A549 (cell line): ENCODE data around the gene IQGAP2. TPM values are rescaled to one million over a fixed set of nuclear protein-coding genes. Genes with fewer than 3 reads are reported as not detected.

ENCODE experiments used
- ATAC-seq, 2 experiments: fragments of 200-7000 bp in 1 of 2; fragments of >200 bp in 1 of 2; cut with Nextera tagmentation in 1 of 2; cut with Tn5 transposase in 1 of 2; 3 replicates each; pipeline versions ENCODE4 v1.8.0 to v1.9.1; 2018 to 2020; ENCODE audit warnings: mild to moderate bottlenecking in 1 of 2, moderate library complexity in 1 of 2
- CTCF ChIA-PET: fragments of 300-600 bp; sonication (Branson Sonifier 250); formaldehyde crosslinking; extraction: SDS; loops from one replicate; lab custom pipeline; 2021; ENCODE audit warnings: antibody characterized with exemption, inconsistent platforms; lab: Yijun Ruan, JAX
- POLR2A ChIA-PET: fragments of 350-600 bp; formaldehyde crosslinking; extraction: SDS; loops from one replicate; lab custom pipeline; 2021; ENCODE audit warnings: antibody characterized with exemption, inconsistent platforms; lab: Yijun Ruan, JAX
- DNase-seq, 2 experiments: peaks; one replicate each; pipeline versions ENCODE4 v3.0.0 to v3.0.0-alpha.2; 2011 to 2016; ENCODE audit warnings: low read depth in 1 of 2, low spot score in 1 of 2
- FAIRE-seq: peaks from 2 replicates; lab custom pipeline; 2011; peaks lifted over from hg19 to GRCh38; lab: Jason Lieb, UNC
- H3K27ac ChIP-seq, 2 experiments: fragments of >200 bp; sonication (Bioruptor Twin); formaldehyde crosslinking; 3 replicates each; pipeline ENCODE4 v1.5.1; 2016 to 2017
- H3K4me1 ChIP-seq: fragments of >200 bp; sonication (Bioruptor Twin); formaldehyde crosslinking; 3 replicates; pipeline ENCODE4 v1.6.1; 2016
- H3K4me2 ChIP-seq: fragments of >200 bp; sonication (Bioruptor Twin); formaldehyde crosslinking; 3 replicates; pipeline ENCODE4 v1.6.1; 2016
- H3K4me3 ChIP-seq: fragments of >200 bp; sonication (Bioruptor Twin); formaldehyde crosslinking; 3 replicates; pipeline ENCODE4 v1.5.1; 2016
- H3K9me3 ChIP-seq: fragments of >200 bp; sonication (Bioruptor Twin); formaldehyde crosslinking; 3 replicates; pipeline ENCODE4 v1.6.1; 2016
- BHLHE40 ChIP-seq: IDR thresholded peaks from 2 replicates; pipeline ENCODE4 v1.6.1; 2012; ENCODE audit warnings: low read depth, low read length, inconsistent platforms
- CBX2 ChIP-seq: fragments of 200-600 bp; sonication (generic); IDR thresholded peaks from 2 replicates; pipeline ENCODE4 v1.6.1; 2016; ENCODE audit warnings: low read depth, mild to moderate bottlenecking, borderline replicate concordance
- HEYL ChIP-seq: fragments of 250-450 bp; sonication (Bioruptor Pico); IDR thresholded peaks from 2 replicates; pipeline ENCODE4 v1.8.0; 2021; ENCODE audit warnings: mild to moderate bottlenecking, moderate library complexity
- HOXA7 ChIP-seq: fragments of 250-450 bp; sonication (Bioruptor Pico); IDR thresholded peaks from 2 replicates; pipeline ENCODE4 v1.5.0; 2020; ENCODE audit warnings: mild to moderate bottlenecking, moderate library complexity
- HOXB13 ChIP-seq: fragments of 250-450 bp; sonication (Bioruptor Pico); IDR thresholded peaks from 2 replicates; pipeline ENCODE4 v1.5.0; 2020; ENCODE audit warnings: low read depth, mild to moderate bottlenecking, moderate library complexity
- JUNB ChIP-seq: fragments of >200 bp; sonication (Bioruptor Twin); formaldehyde crosslinking; IDR thresholded peaks from 2 replicates; pipeline ENCODE4 v1.6.1; 2016
- PHF8 ChIP-seq: fragments of 200-600 bp; sonication (generic); IDR thresholded peaks from 2 replicates; pipeline ENCODE4 v1.6.1; 2016; ENCODE audit warnings: low read depth, mild to moderate bottlenecking, antibody characterized with exemption, moderate library complexity, borderline replicate concordance
- TP53 ChIP-seq: fragments of 250-450 bp; sonication (Bioruptor Pico); IDR thresholded peaks from 2 replicates; pipeline ENCODE4 v1.5.0; 2021; ENCODE audit warnings: mild to moderate bottlenecking, moderate library complexity
- ZFP36 ChIP-seq: fragments of 450-650 bp; IDR thresholded peaks from 2 replicates; pipeline ENCODE4 v1.6.1; 2014; ENCODE audit warnings: borderline replicate concordance; ENCODE audit not compliant: partially characterized antibody
- WGBS: methylation state at CpG from one replicate; pipeline ENCODE4 v1.1.6; 2017; ENCODE audit errors: missing lambda C conversion rate; 5-methylcytosine and 5-hydroxymethylcytosine counted together
- polyA plus RNA-seq, 4 experiments: library from polyadenylated mRNA; depleted of rRNA in 3 of 4; stranded (reverse); fragments of >200 nt; fragmentation: RNase III in 1 of 4; extraction: RNeasy Plus Mini Kit Qiagen cat#74134 plus additional on column Dnase treatment in 1 of 4; gene quantifications; 2 replicates in 3 of 4; 3 replicates in 1 of 4; pipeline ENCODE4 v1.2.3, GENCODE V29; 2011 to 2017
- TF ChIP-seq, protein P1 (sequence below): fragments of >200 bp; sonication (Bioruptor Twin); formaldehyde crosslinking; IDR thresholded peaks from 3 replicates; pipeline ENCODE4 v1.6.1; 2016
- TF ChIP-seq, protein P2 (sequence below): fragments of 250-450 bp; sonication (Bioruptor Pico); IDR thresholded peaks from 2 replicates; pipeline ENCODE4 v1.5.0; 2021; ENCODE audit warnings: mild to moderate bottlenecking, moderate library complexity, borderline replicate concordance
- TF ChIP-seq, protein P3 (sequence below): fragments of 150-350 bp; IDR thresholded peaks from 2 replicates; pipeline ENCODE4 v1.6.1; 2014; ENCODE audit warnings: low read depth, mild to moderate bottlenecking, low read length
- TF ChIP-seq, protein P4 (sequence below): fragments of 200-600 bp; sonication (generic); IDR thresholded peaks from 2 replicates; pipeline ENCODE4 v1.6.1; 2016; ENCODE audit warnings: antibody characterized with exemption, mild to moderate bottlenecking, moderate library complexity
- TF ChIP-seq, protein P5 (sequence below): fragments of 250-450 bp; sonication (Bioruptor Pico); IDR thresholded peaks from 2 replicates; pipeline ENCODE4 v1.5.0; 2020; ENCODE audit warnings: low read depth, mild to moderate bottlenecking, moderate library complexity
- TF ChIP-seq, protein P6 (sequence below): IDR thresholded peaks from 2 replicates; pipeline ENCODE4 v1.6.1; 2012; ENCODE audit warnings: low read depth, borderline replicate concordance
- TF ChIP-seq, protein P7 (sequence below): IDR thresholded peaks from 2 replicates; pipeline ENCODE4 v1.6.1; 2012
- TF ChIP-seq, protein P8 (sequence below): fragments of >200 bp; sonication (Bioruptor Twin); formaldehyde crosslinking; IDR thresholded peaks from 3 replicates; pipeline ENCODE4 v1.5.1; 2016

IQGAP2 gene
- polyA plus RNA-seq, 2 of the 4 experiments (the other 2 are of a cell fraction) = 5.3 to 10.1 TPM

DNA sequence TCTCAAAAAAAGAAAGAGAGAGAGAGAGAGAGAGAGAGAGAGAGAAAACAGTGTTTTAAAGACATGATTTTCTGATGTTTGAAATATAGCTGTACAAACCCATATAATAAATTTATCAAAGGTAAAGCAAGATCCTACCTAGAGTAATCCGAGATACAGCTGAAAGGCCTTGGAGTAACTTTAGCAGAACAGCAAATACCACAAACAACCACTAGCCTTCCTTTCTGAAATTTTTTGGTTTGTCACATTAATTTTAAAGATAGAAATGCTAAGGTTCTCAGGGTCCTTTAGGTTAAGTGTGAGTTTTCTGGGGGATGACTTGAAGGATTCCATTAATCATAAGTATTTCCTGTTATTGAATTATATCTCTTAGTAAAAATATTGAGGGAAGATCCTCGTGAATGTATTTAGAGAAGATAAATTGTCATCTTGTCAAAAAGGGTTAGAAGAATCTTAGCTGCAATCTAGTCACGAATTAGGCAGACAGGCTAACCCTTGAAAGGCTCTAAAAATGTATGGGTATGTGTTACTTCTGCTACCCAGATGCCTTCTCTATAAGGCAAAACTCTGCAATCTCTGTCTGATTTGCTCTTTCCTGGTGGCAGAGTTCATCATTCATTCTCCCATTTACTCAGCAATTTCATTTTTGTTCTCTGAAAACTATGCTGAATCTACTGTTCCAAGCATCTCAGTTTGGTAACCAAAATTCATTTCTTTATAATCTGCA, 192.8 kb downstream of the IQGAP2 start:
- WGBS = 60% methylated on average over 3 of the region's 3 CpGs
- ChIA-PET POLR2A (no interaction called here), CTCF (interaction anchor here (1.1 to 9.5 kb wide), 4 partner anchors 12 to 178 kb away, joined by 3 to 145 read pairs (median 5); no protein-coding TSS in a partner anchor)
- TF ChIP-seq, protein P1, sequence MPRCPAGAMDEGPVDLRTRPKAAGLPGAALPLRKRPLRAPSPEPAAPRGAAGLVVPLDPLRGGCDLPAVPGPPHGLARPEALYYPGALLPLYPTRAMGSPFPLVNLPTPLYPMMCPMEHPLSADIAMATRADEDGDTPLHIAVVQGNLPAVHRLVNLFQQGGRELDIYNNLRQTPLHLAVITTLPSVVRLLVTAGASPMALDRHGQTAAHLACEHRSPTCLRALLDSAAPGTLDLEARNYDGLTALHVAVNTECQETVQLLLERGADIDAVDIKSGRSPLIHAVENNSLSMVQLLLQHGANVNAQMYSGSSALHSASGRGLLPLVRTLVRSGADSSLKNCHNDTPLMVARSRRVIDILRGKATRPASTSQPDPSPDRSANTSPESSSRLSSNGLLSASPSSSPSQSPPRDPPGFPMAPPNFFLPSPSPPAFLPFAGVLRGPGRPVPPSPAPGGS = no peak
- TF ChIP-seq, protein P2, sequence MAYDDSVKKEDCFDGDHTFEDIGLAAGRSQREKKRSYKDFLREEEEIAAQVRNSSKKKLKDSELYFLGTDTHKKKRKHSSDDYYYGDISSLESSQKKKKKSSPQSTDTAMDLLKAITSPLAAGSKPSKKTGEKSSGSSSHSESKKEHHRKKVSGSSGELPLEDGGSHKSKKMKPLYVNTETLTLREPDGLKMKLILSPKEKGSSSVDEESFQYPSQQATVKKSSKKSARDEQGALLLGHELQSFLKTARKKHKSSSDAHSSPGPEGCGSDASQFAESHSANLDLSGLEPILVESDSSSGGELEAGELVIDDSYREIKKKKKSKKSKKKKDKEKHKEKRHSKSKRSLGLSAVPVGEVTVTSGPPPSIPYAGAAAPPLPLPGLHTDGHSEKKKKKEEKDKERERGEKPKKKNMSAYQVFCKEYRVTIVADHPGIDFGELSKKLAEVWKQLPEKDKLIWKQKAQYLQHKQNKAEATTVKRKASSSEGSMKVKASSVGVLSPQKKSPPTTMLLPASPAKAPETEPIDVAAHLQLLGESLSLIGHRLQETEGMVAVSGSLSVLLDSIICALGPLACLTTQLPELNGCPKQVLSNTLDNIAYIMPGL (CRISPR knock-in tag) = no peak
- TF ChIP-seq JUNB (no peak), HOXB13 (no peak), HEYL (CRISPR knock-in tag) (no peak), BHLHE40 (no peak), TP53 (CRISPR knock-in tag) (no peak), PHF8 (no peak), HOXA7 (no peak), ZFP36 (no peak), CBX2 (no peak)
- TF ChIP-seq, protein P3, sequence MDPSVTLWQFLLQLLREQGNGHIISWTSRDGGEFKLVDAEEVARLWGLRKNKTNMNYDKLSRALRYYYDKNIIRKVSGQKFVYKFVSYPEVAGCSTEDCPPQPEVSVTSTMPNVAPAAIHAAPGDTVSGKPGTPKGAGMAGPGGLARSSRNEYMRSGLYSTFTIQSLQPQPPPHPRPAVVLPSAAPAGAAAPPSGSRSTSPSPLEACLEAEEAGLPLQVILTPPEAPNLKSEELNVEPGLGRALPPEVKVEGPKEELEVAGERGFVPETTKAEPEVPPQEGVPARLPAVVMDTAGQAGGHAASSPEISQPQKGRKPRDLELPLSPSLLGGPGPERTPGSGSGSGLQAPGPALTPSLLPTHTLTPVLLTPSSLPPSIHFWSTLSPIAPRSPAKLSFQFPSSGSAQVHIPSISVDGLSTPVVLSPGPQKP = no peak
- TF ChIP-seq, protein P4, sequence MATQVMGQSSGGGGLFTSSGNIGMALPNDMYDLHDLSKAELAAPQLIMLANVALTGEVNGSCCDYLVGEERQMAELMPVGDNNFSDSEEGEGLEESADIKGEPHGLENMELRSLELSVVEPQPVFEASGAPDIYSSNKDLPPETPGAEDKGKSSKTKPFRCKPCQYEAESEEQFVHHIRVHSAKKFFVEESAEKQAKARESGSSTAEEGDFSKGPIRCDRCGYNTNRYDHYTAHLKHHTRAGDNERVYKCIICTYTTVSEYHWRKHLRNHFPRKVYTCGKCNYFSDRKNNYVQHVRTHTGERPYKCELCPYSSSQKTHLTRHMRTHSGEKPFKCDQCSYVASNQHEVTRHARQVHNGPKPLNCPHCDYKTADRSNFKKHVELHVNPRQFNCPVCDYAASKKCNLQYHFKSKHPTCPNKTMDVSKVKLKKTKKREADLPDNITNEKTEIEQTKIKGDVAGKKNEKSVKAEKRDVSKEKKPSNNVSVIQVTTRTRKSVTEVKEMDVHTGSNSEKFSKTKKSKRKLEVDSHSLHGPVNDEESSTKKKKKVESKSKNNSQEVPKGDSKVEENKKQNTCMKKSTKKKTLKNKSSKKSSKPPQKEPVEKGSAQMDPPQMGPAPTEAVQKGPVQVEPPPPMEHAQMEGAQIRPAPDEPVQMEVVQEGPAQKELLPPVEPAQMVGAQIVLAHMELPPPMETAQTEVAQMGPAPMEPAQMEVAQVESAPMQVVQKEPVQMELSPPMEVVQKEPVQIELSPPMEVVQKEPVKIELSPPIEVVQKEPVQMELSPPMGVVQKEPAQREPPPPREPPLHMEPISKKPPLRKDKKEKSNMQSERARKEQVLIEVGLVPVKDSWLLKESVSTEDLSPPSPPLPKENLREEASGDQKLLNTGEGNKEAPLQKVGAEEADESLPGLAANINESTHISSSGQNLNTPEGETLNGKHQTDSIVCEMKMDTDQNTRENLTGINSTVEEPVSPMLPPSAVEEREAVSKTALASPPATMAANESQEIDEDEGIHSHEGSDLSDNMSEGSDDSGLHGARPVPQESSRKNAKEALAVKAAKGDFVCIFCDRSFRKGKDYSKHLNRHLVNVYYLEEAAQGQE = no peak
- TF ChIP-seq, protein P5, sequence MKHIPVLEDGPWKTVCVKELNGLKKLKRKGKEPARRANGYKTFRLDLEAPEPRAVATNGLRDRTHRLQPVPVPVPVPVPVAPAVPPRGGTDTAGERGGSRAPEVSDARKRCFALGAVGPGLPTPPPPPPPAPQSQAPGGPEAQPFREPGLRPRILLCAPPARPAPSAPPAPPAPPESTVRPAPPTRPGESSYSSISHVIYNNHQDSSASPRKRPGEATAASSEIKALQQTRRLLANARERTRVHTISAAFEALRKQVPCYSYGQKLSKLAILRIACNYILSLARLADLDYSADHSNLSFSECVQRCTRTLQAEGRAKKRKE = no peak
- TF ChIP-seq, protein P6, sequence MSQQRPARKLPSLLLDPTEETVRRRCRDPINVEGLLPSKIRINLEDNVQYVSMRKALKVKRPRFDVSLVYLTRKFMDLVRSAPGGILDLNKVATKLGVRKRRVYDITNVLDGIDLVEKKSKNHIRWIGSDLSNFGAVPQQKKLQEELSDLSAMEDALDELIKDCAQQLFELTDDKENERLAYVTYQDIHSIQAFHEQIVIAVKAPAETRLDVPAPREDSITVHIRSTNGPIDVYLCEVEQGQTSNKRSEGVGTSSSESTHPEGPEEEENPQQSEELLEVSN = no peak
- TF ChIP-seq, protein P7, sequence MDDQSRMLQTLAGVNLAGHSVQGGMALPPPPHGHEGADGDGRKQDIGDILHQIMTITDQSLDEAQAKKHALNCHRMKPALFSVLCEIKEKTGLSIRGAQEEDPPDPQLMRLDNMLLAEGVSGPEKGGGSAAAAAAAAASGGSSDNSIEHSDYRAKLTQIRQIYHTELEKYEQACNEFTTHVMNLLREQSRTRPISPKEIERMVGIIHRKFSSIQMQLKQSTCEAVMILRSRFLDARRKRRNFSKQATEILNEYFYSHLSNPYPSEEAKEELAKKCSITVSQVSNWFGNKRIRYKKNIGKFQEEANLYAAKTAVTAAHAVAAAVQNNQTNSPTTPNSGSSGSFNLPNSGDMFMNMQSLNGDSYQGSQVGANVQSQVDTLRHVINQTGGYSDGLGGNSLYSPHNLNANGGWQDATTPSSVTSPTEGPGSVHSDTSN = no peak
- TF ChIP-seq, protein P8, sequence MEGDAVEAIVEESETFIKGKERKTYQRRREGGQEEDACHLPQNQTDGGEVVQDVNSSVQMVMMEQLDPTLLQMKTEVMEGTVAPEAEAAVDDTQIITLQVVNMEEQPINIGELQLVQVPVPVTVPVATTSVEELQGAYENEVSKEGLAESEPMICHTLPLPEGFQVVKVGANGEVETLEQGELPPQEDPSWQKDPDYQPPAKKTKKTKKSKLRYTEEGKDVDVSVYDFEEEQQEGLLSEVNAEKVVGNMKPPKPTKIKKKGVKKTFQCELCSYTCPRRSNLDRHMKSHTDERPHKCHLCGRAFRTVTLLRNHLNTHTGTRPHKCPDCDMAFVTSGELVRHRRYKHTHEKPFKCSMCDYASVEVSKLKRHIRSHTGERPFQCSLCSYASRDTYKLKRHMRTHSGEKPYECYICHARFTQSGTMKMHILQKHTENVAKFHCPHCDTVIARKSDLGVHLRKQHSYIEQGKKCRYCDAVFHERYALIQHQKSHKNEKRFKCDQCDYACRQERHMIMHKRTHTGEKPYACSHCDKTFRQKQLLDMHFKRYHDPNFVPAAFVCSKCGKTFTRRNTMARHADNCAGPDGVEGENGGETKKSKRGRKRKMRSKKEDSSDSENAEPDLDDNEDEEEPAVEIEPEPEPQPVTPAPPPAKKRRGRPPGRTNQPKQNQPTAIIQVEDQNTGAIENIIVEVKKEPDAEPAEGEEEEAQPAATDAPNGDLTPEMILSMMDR = no peak
- FAIRE-seq (no peak), DNase-seq (no peak), ATAC-seq (no peak)
- H3K9me3 ChIP-seq = no peaks in the 10 kb centered on the region
- no peak overlapping the region for H3K27ac ChIP-seq
- no peak overlapping the region for H3K4me3 ChIP-seq
- H3K4me1 ChIP-seq = no peaks in the 10 kb centered on the region
- H3K4me2 ChIP-seq = no peak overlapping the region
